Lower lobe of right lung (tissue), 2 donors: ENCODE results near the gene RARS1. TPM values are rescaled to one million over a fixed set of nuclear protein-coding genes. Genes with fewer than 3 reads are reported as not detected.

Source experiments
- ATAC-seq, 2 donors: fragments of 200-7000 bp; cut with Tn5 transposase; one replicate each; pipeline ENCODE4 v1.9.1; 2020 to 2022; ENCODE audit warnings: mild to moderate bottlenecking in 2 of 2, moderate library complexity in 2 of 2
- DNase-seq: peaks from one replicate; pipeline ENCODE4 v3.0.0-alpha.2; 2020
- H3K27ac ChIP-seq: fragments of 200-600 bp; one replicate; pipeline ENCODE4 v1.8.0; 2022
- H3K27me3 ChIP-seq: fragments of 200-600 bp; one replicate; pipeline ENCODE4 v1.8.0; 2022; ENCODE audit warnings: low read depth
- H3K36me3 ChIP-seq: fragments of 200-600 bp; one replicate; pipeline ENCODE4 v1.8.0; 2022; ENCODE audit warnings: mild to moderate bottlenecking
- H3K4me1 ChIP-seq: fragments of 200-600 bp; one replicate; pipeline ENCODE4 v1.8.0; 2022
- H3K4me3 ChIP-seq: fragments of 200-600 bp; one replicate; pipeline ENCODE4 v1.8.0; 2022; ENCODE audit warnings: mild to moderate bottlenecking
- H3K9me3 ChIP-seq: fragments of 200-600 bp; one replicate; pipeline ENCODE4 v1.8.0; 2022
- intact Hi-C: fragments of 100-400 bp; cut with DNase I; formaldehyde crosslinking; loops from one replicate; pipeline ENCODE4 v1.11.0; 2022
- long read RNA-seq: library from polyadenylated mRNA; unstranded; transcript quantifications from one replicate; pipeline ENCODE4 v2.0.0, GENCODE V29; 2021
- total RNA-seq: library from RNA; stranded (reverse); fragmentation: NEBNext Ultra II Directional; extraction: Animal tissue kit (Norgen Biotek cat#: 25700); gene quantifications from one replicate; pipeline ENCODE4 v1.2.1, GENCODE V29; 2021
- TF ChIP-seq, protein P1 (sequence below): fragments of 200-600 bp; IDR thresholded peaks from one replicate; pipeline ENCODE4 v1.8.0; 2022; ENCODE audit warnings: antibody characterized with exemption, mild to moderate bottlenecking
- donor health status: DM: no; HTN: yes; CAD: no; lungs with severe emphysema.

Gene RARS1
- total RNA-seq, result 55.2 TPM
- long read RNA-seq, transcript RARS-201 (15 exons, 2,146 nt), result major isoform, 39 of 50 reads
- long read RNA-seq, partial matches to known transcripts, result 4 of 50 reads
- long read RNA-seq, other reads (novel, unspliced or antisense), result 5 of 50 reads

DNA sequence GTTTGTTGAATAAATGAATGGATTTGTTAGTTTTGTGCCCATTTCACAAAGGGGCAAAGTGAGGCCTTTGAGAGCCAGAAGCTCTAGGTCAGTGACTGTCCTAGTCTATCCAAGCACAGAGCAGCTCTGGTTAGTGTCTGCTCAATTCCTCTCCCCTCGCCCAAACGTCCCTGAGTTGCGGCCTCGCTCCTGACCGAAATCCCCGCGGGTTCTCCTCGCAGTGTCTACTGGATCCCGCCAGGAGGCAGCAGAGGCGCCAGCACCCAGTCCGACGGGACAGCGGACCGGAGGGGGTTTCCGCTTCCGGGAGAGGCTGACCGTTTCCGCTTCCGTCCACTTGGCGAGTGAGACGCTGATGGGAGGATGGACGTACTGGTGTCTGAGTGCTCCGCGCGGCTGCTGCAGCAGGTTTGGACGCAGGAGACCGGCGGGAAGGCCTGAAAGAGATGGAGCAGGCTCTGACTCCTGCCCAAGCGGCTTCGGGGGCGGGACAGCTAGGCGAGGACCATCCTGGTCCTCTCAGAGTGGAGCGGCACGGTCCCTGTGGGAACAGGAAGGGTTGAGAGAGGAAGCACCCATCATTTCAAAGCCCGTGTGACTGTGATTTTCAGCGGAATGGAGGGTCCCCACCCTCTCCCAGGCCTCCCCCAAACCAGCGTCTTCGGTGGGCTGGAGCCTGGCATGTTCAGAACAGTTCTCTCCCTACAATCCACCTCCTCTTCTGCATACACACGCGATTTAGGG, at the start of gene RARS1:
TSS of gene RARS1 (plus strand) at position 336 of the 744 bp plus-strand sequence. CDS start at position 364, 28 bp downstream.
- H3K27ac ChIP-seq, result peak within 1 kb of the TSS; percentile 77
- H3K27me3 ChIP-seq, result no peaks in the 10 kb centered on the region
- peaks cover 13% of the 10 kb centered on the region for H3K4me1 ChIP-seq
- H3K4me3 ChIP-seq, result peak within 1 kb of the TSS; percentile 100
- H3K9me3 ChIP-seq, result no peaks in the 10 kb centered on the region
- peaks cover 34% of the 10 kb centered on the region for H3K36me3 ChIP-seq
- peak; percentile 99 to 100 for ATAC-seq
- intact Hi-C loops, result no loop called here
- TF ChIP-seq, protein P1, sequence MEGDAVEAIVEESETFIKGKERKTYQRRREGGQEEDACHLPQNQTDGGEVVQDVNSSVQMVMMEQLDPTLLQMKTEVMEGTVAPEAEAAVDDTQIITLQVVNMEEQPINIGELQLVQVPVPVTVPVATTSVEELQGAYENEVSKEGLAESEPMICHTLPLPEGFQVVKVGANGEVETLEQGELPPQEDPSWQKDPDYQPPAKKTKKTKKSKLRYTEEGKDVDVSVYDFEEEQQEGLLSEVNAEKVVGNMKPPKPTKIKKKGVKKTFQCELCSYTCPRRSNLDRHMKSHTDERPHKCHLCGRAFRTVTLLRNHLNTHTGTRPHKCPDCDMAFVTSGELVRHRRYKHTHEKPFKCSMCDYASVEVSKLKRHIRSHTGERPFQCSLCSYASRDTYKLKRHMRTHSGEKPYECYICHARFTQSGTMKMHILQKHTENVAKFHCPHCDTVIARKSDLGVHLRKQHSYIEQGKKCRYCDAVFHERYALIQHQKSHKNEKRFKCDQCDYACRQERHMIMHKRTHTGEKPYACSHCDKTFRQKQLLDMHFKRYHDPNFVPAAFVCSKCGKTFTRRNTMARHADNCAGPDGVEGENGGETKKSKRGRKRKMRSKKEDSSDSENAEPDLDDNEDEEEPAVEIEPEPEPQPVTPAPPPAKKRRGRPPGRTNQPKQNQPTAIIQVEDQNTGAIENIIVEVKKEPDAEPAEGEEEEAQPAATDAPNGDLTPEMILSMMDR, result peak; percentile 97
- DNase-seq, result peak; percentile 94

DNA sequence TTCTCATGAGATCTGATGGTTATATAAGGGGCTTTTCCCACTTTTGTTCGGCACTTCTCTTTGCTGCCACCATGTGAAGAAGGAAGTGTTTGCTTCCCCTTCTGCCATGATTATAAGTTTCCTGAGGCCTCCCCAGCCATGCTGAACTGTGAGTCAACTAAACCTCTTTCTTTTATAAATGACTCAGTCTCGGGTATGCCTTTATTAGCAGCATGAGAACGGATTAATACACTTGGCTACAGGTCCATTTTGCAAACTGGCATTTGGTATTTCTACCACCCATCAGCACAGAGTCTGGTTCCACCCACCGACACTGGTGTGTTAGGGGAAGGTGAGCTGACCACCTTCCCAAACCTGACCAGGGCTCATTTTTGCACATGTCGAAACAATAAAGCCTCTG, 47.9 kb upstream of the RARS1 start:
- ATAC-seq, result no peak
- Histone ChIP-seq H3K9me3 (no peaks in the 10 kb centered on the region), H3K36me3 (peaks cover 27% of the 10 kb centered on the region), H3K4me1 (no peaks in the 10 kb centered on the region), H3K27ac (no peak overlapping the region), H3K27me3 (no peaks in the 10 kb centered on the region), H3K4me3 (no peak overlapping the region)
- TF ChIP-seq, protein P1, result no peak
- no peak for DNase-seq
- intact Hi-C loops, result no loop called here

- TF ChIP-seq, protein P1, result no peak
- ATAC-seq (no peak), DNase-seq (no peak)
- intact Hi-C loops, result no loop called here
- Histone ChIP-seq H3K4me1 (no peaks in the 10 kb centered on the region), H3K4me3 (no peak overlapping the region), H3K36me3 (peaks cover 34% of the 10 kb centered on the region), H3K27me3 (no peaks in the 10 kb centered on the region), H3K27ac (no peak overlapping the region), H3K9me3 (no peaks in the 10 kb centered on the region)
Observed at GRCh38 chr5:168443533-168443932, 42.7 kb upstream of the RARS1 start.

GRCh38 chr5:168443950-168444700, 42.1 kb upstream of the RARS1 start:
- TF ChIP-seq, protein P1, result no peak
- Histone ChIP-seq H3K36me3 (peaks cover 34% of the 10 kb centered on the region), H3K27ac (no peak overlapping the region), H3K9me3 (no peaks in the 10 kb centered on the region), H3K4me1 (no peaks in the 10 kb centered on the region), H3K27me3 (no peaks in the 10 kb centered on the region), H3K4me3 (no peak overlapping the region)
- intact Hi-C loops, result no loop called here
- DNase-seq (no peak), ATAC-seq (no peak)

- H3K27me3 ChIP-seq, result no peaks in the 10 kb centered on the region
- TF ChIP-seq, protein P1, result no peak
- no peaks in the 10 kb centered on the region for H3K4me1 ChIP-seq
- ATAC-seq (no peak), DNase-seq (no peak)
- intact Hi-C loops, result no loop called here
- no peak overlapping the region for H3K4me3 ChIP-seq
- H3K36me3 ChIP-seq, result peaks cover 34% of the 10 kb centered on the region
- H3K9me3 ChIP-seq, result no peaks in the 10 kb centered on the region
- H3K27ac ChIP-seq, result no peak overlapping the region
Observed at GRCh38 chr5:168446983-168447619, 39.2 kb upstream of the RARS1 start.
